Ovary (tissue), 9 donors: ENCODE data around the gene EEFSEC. TPM values are rescaled to one million over a fixed set of nuclear protein-coding genes. Genes with fewer than 3 reads are reported as not detected.

Experiments
- DNase-seq, 5 donors: peaks; one replicate each; pipeline ENCODE4 v3.0.0-alpha.2; 2019 to 2020
- H3K27ac ChIP-seq, 2 donors: fragments of 200-600 bp; one replicate each; pipeline versions ENCODE4 v1.5.1 to v1.8.0; 2019 to 2022
- H3K27me3 ChIP-seq: fragments of 200-600 bp; one replicate; pipeline ENCODE4 v1.8.0; 2022
- H3K36me3 ChIP-seq: fragments of 200-600 bp; sonication (generic); one replicate; pipeline ENCODE4 v1.5.1; 2019
- H3K4me1 ChIP-seq: one replicate; pipeline ENCODE4 v1.8.1; 2013; ENCODE audit warnings: mild to moderate bottlenecking, moderate library complexity; ENCODE audit not compliant: insufficient read depth
- H3K4me3 ChIP-seq: fragments of 200-600 bp; sonication (generic); one replicate; pipeline ENCODE4 v1.5.1; 2017
- H3K9me3 ChIP-seq, 2 donors: fragments of 200-600 bp in 1 of 2; sonication (generic) in 1 of 2; one replicate each; pipeline versions ENCODE4 v1.5.1 to v1.8.1; 2013 to 2019; ENCODE audit warnings: mild to moderate bottlenecking in 1 of 2, moderate library complexity in 1 of 2
- CTCF ChIP-seq, 3 donors: fragments of 450-650 bp in 2 of 3; fragments of 200-600 bp in 1 of 3; IDR thresholded peaks; one replicate each; pipeline versions ENCODE4 v1.5.1 to v1.8.0; 2016 to 2022; ENCODE audit warnings: antibody characterized with exemption in 3 of 3, mild to moderate bottlenecking in 1 of 3
- EP300 ChIP-seq: sonication (generic); formaldehyde crosslinking; IDR thresholded peaks from one replicate; pipeline ENCODE4 v1.6.1; 2017; ENCODE audit warnings: antibody characterized with exemption
- POLR2A ChIP-seq: fragments of 450-650 bp; IDR thresholded peaks from one replicate; pipeline ENCODE4 v1.6.1; 2017; ENCODE audit warnings: antibody characterized with exemption, mild to moderate bottlenecking, moderate library complexity
- WGBS, 3 donors: extraction: QIAGEN DNeasy Blood & Tissue Kit in 1 of 3; methylation state at CpG; one replicate each; pipeline versions ENCODE4 v1.1.5 to v1.1.7; 2013 to 2017; 5-methylcytosine and 5-hydroxymethylcytosine counted together
- intact Hi-C, 4 donors: fragments of 100-400 bp; cut with DNase I; formaldehyde crosslinking; loops; one replicate each; pipeline versions ENCODE4 v1.11.0 to v1.15.1; 2022 to 2023
- polyA plus RNA-seq, 2 donors: library from polyadenylated mRNA; stranded (reverse); fragments of 200-250 nt in 1 of 2; fragments of 350-450 nt in 1 of 2; fragmentation: Illumina TruSeq in 1 of 2; extraction: RNeasy Lipid Tissue Mini Kit (QIAGEN cat#74804) in 1 of 2; gene quantifications; one replicate each; pipeline ENCODE4 v1.2.3, GENCODE V29; 2013 to 2014
- total RNA-seq, 7 donors: library from RNA; depleted of rRNA in 2 of 7; stranded (reverse); fragments of >200 nt in 2 of 7; fragmentation: NEBNext Ultra II Directional in 3 of 7; extraction: Animal tissue kit (Norgen Biotek cat#: 25700) in 3 of 7; gene quantifications; one replicate each; pipeline versions ENCODE4 v1.1.0 to v1.2.4, GENCODE V29; 2016 to 2023
- donor health status: DM: no; HTN: no; CAD: no; lungs with moderate emphysema.
- donor health status: DM: no; HTN: no; CAD: no.
- donor health status: Bipolar disorder and iron deficiency.
- donor health status: DM: yes; HTN: yes; CAD: no.
- donor health status: DM: no; HTN: no; CAD: no.
- donor health status: DM: yes; HTN: yes; CAD: no.

EEFSEC gene
- total and polyA plus RNA-seq, 9 donors, result 6.8 to 21.0 (median 15.4) TPM

- TF ChIP-seq POLR2A, result no peak
- H3K27ac ChIP-seq, result no peak overlapping the region
- 72 to 80% (median 77%) methylated on average over 6 of the region's 6 CpGs for WGBS, 3 donors
- no peak overlapping the region for H3K4me3 ChIP-seq
- H3K4me1 ChIP-seq, result no peaks in the 10 kb centered on the region
- intact Hi-C loops, result no loop called here
- DNase-seq, result no peak
- H3K36me3 ChIP-seq, result no peaks in the 10 kb centered on the region
- H3K9me3 ChIP-seq, result no peaks in the 10 kb centered on the region
- no peaks in the 10 kb centered on the region for H3K27me3 ChIP-seq
Observed at GRCh38 chr3:128442949-128443348, 289.7 kb downstream of the EEFSEC start.

GRCh38 chr3:128443771-128444170, 290.5 kb downstream of the EEFSEC start:
- WGBS, 3 donors, result 58 to 69% (median 67%) methylated on average over 3 of the region's 3 CpGs

GRCh38 chr3:128445357-128445756, 292.1 kb downstream of the EEFSEC start:
- Histone ChIP-seq H3K27me3 (no peaks in the 10 kb centered on the region), H3K27ac (no peak overlapping the region), H3K36me3 (no peaks in the 10 kb centered on the region), H3K9me3 (no peaks in the 10 kb centered on the region), H3K4me1 (no peaks in the 10 kb centered on the region), H3K4me3 (no peak overlapping the region)
- no peak for DNase-seq
- 90 to 92% (median 91%) methylated on average over 1 of the region's 1 CpG for WGBS, 3 donors
- intact Hi-C loops, result loop anchor here in 1 of 4 donors (5.0 kb wide), 1 partner anchor 142 kb away; no protein-coding TSS in a partner anchor
- TF ChIP-seq EP300, result no peak
- TF ChIP-seq CTCF (IDR thresholded peaks at IDR 0.05), result no peak
- no peak for TF ChIP-seq POLR2A

More at GRCh38 chr3:128443771-128444170, 290.5 kb downstream of the EEFSEC start:
- TF ChIP-seq EP300, result no peak
- TF ChIP-seq CTCF (IDR thresholded peaks at IDR 0.05), result no peak
- TF ChIP-seq POLR2A, result no peak
- H3K4me3 ChIP-seq, result no peak overlapping the region
- no peaks in the 10 kb centered on the region for H3K9me3 ChIP-seq
- H3K36me3 ChIP-seq, result no peaks in the 10 kb centered on the region
- H3K27ac ChIP-seq, result no peak overlapping the region
- DNase-seq, result no peak
- no peaks in the 10 kb centered on the region for H3K27me3 ChIP-seq
- intact Hi-C loops, result no loop called here
- no peaks in the 10 kb centered on the region for H3K4me1 ChIP-seq

- no peak overlapping the region for H3K27ac ChIP-seq
- no peaks in the 10 kb centered on the region for H3K4me1 ChIP-seq
- H3K4me3 ChIP-seq, result no peak overlapping the region
- no peaks in the 10 kb centered on the region for H3K9me3 ChIP-seq
- DNase-seq, result no peak
- 85 to 92% (median 89%) methylated on average over 1 of the region's 1 CpG for WGBS, 3 donors
- H3K36me3 ChIP-seq, result no peaks in the 10 kb centered on the region
- intact Hi-C loops, result loop anchor here in 1 of 4 donors (5.0 kb wide), 1 partner anchor 140 kb away; no protein-coding TSS in a partner anchor
- no peaks in the 10 kb centered on the region for H3K27me3 ChIP-seq
- no peak for TF ChIP-seq POLR2A
Observed at GRCh38 chr3:128446821-128447220, 293.5 kb downstream of the EEFSEC start.

GRCh38 chr3:128447561-128448013, 294.3 kb downstream of the EEFSEC start:
- no peak for DNase-seq
- H3K36me3 ChIP-seq, result no peaks in the 10 kb centered on the region
- H3K4me1 ChIP-seq, result no peaks in the 10 kb centered on the region
- H3K27me3 ChIP-seq, result no peaks in the 10 kb centered on the region
- 87 to 94% (median 93%) methylated on average over 3 of the region's 3 CpGs for WGBS, 3 donors
- H3K4me3 ChIP-seq, result no peak overlapping the region
- intact Hi-C loops, result loop anchor here in 1 of 4 donors (5.0 kb wide), 1 partner anchor 140 kb away; no protein-coding TSS in a partner anchor
- TF ChIP-seq EP300 (no peak), CTCF (IDR thresholded peaks at IDR 0.05) (no peak), POLR2A (no peak)
- H3K27ac ChIP-seq, result no peak overlapping the region
- H3K9me3 ChIP-seq, result no peaks in the 10 kb centered on the region
